PC-9 (cell line): ENCODE measurements around the gene ENTHD1. TPM values are rescaled to one million over a fixed set of nuclear protein-coding genes. Genes with fewer than 3 reads are reported as not detected.

Source experiments
- BruUV-seq: library from RNA; stranded (reverse); fragments of 400-500 nt; replicated peaks from 2 replicates; lab custom pipeline; 2021; lab: Mats Ljungman, UMichigan
- CTCF ChIA-PET: fragments of 300-600 bp; sonication (Branson Sonifier 250); formaldehyde crosslinking; loops from one replicate; lab custom pipeline; 2022; ENCODE audit warnings: antibody characterized with exemption; lab: Charles Lee
- POLR2A ChIA-PET: fragments of 300-600 bp; sonication (Branson Sonifier 250); formaldehyde crosslinking; loops from one replicate; lab custom pipeline; 2022; ENCODE audit warnings: antibody characterized with exemption; ENCODE audit not compliant: unreplicated experiment; lab: Charles Lee
- DNase-seq, 2 experiments: peaks; one replicate each; pipeline versions ENCODE4 v3.0.0 to v3.0.0-alpha.2; 2015 to 2022; ENCODE audit warnings: mixed read lengths in 1 of 2
- H2AFZ ChIP-seq: fragments of 200-600 bp; sonication (generic); 2 replicates; pipeline ENCODE4 v1.8.1; 2017; ENCODE audit warnings: antibody characterized with exemption
- H3F3A ChIP-seq: fragments of 200-600 bp; sonication (generic); 2 replicates; pipeline ENCODE4 v1.8.1; 2017; ENCODE audit warnings: antibody characterized with exemption, mild to moderate bottlenecking, low read depth; ENCODE audit not compliant: insufficient read depth
- H3K27ac ChIP-seq: fragments of 200-600 bp; sonication (generic); 2 replicates; pipeline ENCODE4 v1.6.1; 2016; ENCODE audit warnings: mixed run types
- H3K27me3 ChIP-seq: fragments of 200-600 bp; sonication (generic); 2 replicates; pipeline ENCODE4 v1.6.1; 2016; ENCODE audit warnings: low read depth, mixed run types; ENCODE audit not compliant: insufficient read depth
- H3K36me3 ChIP-seq: fragments of 200-600 bp; sonication (generic); 2 replicates; pipeline ENCODE4 v1.6.1; 2016; ENCODE audit warnings: low read depth, mixed run types
- H3K4me1 ChIP-seq: fragments of 200-600 bp; sonication (generic); replicated peaks from 2 replicates; pipeline ENCODE4 v1.6.1; 2016; ENCODE audit warnings: mixed run types; ENCODE audit not compliant: insufficient read depth
- H3K4me2 ChIP-seq: fragments of 200-600 bp; sonication (generic); 2 replicates; pipeline ENCODE4 v1.6.1; 2017; ENCODE audit warnings: mixed run types
- H3K4me3 ChIP-seq: fragments of 200-600 bp; sonication (generic); 2 replicates; pipeline ENCODE4 v1.6.1; 2016; ENCODE audit warnings: mixed run types
- H3K79me2 ChIP-seq: fragments of 200-600 bp; sonication (generic); 2 replicates; pipeline ENCODE4 v1.6.1; 2017; ENCODE audit warnings: low read depth, mixed run types
- H3K9me2 ChIP-seq: fragments of 200-600 bp; sonication (generic); 2 replicates; pipeline ENCODE4 v1.8.1; 2017; ENCODE audit warnings: mild to moderate bottlenecking; ENCODE audit not compliant: insufficient read depth
- H3K9me3 ChIP-seq: fragments of 200-600 bp; sonication (generic); 2 replicates; pipeline ENCODE4 v1.8.1; 2016; ENCODE audit warnings: low read depth; ENCODE audit not compliant: insufficient read depth
- H4K20me1 ChIP-seq: fragments of 200-600 bp; sonication (generic); 2 replicates; pipeline ENCODE4 v1.8.1; 2017; ENCODE audit not compliant: insufficient read depth
- EZH2 ChIP-seq: fragments of 200-600 bp; sonication (generic); IDR thresholded peaks from 2 replicates; pipeline ENCODE4 v1.8.0; 2017; ENCODE audit warnings: antibody characterized with exemption, low read depth
- intact Hi-C: fragments of 100-400 bp; cut with micrococcal nuclease; formaldehyde crosslinking; loops from one replicate; pipeline ENCODE4 v1.10.0; 2022; ENCODE audit not compliant: unreplicated experiment
- total RNA-seq: library from RNA; stranded (reverse); gene quantifications from 2 replicates; pipeline ENCODE4 v1.2.3, GENCODE V29; 2021
- TF ChIP-seq, protein P1 (sequence below): fragments of 200-600 bp; sonication (generic); conservative IDR thresholded peaks from 2 replicates; pipeline ENCODE4 v1.6.1; 2017; ENCODE audit warnings: mixed run types, antibody characterized with exemption, mild to moderate bottlenecking, moderate library complexity

ENTHD1 gene
- total RNA-seq, 1 experiment from 2014 or later, result not detected

- Histone ChIP-seq H3K79me2 (no peaks in the 10 kb centered on the region), H4K20me1 (no peaks in the 10 kb centered on the region), H3K36me3 (no peaks in the 10 kb centered on the region), H3F3A (no peaks in the 10 kb centered on the region), H3K9me2 (no peaks in the 10 kb centered on the region), H3K9me3 (no peaks in the 10 kb centered on the region), H2AFZ (no peak overlapping the region), H3K27ac (no peak overlapping the region), H3K4me2 (no peak overlapping the region), H3K4me1 (no peaks in the 10 kb centered on the region; the same call in 1 of the 2 replicates), H3K4me3 (no peak overlapping the region), H3K27me3 (peaks cover 71% of the 10 kb centered on the region)
- ChIA-PET POLR2A (interaction anchor here (0.6 kb wide), 1 partner anchor 95 kb away, joined by 5 read pairs; no protein-coding TSS in a partner anchor), CTCF (no interaction called here)
- DNase-seq, result no peak
- TF ChIP-seq EZH2, result no peak
- TF ChIP-seq, protein P1, sequence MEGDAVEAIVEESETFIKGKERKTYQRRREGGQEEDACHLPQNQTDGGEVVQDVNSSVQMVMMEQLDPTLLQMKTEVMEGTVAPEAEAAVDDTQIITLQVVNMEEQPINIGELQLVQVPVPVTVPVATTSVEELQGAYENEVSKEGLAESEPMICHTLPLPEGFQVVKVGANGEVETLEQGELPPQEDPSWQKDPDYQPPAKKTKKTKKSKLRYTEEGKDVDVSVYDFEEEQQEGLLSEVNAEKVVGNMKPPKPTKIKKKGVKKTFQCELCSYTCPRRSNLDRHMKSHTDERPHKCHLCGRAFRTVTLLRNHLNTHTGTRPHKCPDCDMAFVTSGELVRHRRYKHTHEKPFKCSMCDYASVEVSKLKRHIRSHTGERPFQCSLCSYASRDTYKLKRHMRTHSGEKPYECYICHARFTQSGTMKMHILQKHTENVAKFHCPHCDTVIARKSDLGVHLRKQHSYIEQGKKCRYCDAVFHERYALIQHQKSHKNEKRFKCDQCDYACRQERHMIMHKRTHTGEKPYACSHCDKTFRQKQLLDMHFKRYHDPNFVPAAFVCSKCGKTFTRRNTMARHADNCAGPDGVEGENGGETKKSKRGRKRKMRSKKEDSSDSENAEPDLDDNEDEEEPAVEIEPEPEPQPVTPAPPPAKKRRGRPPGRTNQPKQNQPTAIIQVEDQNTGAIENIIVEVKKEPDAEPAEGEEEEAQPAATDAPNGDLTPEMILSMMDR, result no peak
- BruUV-seq, result no TSS peak
- intact Hi-C loops, result no loop called here
Observed at GRCh38 chr22:39707816-39708215, 185.7 kb downstream of the ENTHD1 start.

DNA sequence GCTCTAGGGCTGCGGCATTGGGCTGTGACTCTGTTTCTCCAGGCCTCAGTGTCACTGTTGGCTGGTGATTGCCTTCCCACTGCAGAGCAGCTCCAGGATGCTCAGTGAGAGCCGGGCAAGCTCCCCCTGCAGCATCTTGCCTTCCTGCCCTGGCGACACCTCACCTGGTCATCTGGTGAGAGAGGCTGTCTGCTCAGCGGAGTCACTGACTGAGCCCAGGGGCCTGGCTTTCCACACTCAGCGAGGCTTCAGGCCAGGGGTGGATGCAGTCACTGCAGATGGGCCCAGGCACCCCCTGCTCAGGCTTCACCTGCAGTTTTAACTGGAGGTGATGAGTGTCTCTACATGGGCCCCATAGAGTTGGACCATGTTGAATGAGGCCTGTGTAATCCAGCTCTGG is 186.2 kb downstream of the ENTHD1 start:
- Histone ChIP-seq H3K27me3 (peaks cover 71% of the 10 kb centered on the region), H3K36me3 (no peaks in the 10 kb centered on the region), H3K9me3 (no peaks in the 10 kb centered on the region), H3K27ac (no peak overlapping the region), H3F3A (no peaks in the 10 kb centered on the region), H3K4me2 (no peak overlapping the region), H3K4me3 (no peak overlapping the region), H4K20me1 (no peaks in the 10 kb centered on the region), H3K4me1 (no peaks in the 10 kb centered on the region; the same call in 1 of the 2 replicates), H3K79me2 (no peaks in the 10 kb centered on the region), H2AFZ (no peak overlapping the region), H3K9me2 (no peaks in the 10 kb centered on the region)
- BruUV-seq, result no TSS peak
- intact Hi-C loops, result no loop called here
- no peak for TF ChIP-seq EZH2
- TF ChIP-seq, protein P1, result no peak
- POLR2A ChIA-PET, result interaction anchor here (0.6 kb wide), 1 partner anchor 95 kb away, joined by 5 read pairs; no protein-coding TSS in a partner anchor
- DNase-seq, result no peak
- CTCF ChIA-PET, result no interaction called here

DNA sequence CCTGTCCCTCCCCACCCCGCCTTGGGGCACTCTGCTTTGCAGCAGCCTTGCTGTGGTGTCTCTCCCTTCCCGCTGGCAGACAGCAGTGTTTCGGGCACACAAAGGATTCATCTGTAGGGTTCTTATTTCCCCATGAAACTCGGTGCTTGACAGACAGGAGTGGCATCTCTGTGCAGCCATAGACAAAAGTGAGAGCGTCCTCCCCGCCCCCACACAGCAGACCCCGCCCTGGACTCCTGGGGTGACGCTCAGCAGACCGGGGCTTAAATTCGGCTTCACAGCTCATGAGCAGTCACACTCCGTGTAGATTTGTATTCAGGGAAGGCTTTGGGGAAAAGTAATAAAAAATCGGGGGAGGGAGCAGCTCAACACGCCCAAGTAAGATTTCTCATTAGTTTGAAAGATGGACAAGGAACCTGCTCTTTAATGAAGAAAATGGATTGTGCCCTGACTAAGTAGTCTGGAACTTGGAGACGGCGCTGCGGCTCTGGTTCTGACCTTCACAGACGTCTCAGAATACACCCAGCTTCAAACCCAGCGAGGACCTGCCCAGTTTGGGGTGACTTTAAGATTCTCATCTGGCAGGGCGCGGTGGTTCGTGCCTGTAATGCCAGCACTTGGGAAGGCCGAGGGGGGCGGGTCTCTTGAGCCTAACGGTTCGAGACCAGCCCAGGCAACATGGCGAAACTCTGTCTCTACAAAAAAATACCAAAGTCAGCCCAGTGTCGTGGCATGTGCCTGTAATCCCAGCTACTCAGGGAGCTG is 187.0 kb downstream of the ENTHD1 start:
- POLR2A ChIA-PET, result no interaction called here
- Histone ChIP-seq H4K20me1 (no peaks in the 10 kb centered on the region), H3K27me3 (peaks cover 72% of the 10 kb centered on the region), H3K9me2 (no peaks in the 10 kb centered on the region), H3K4me2 (no peak overlapping the region), H3K4me1 (no peaks in the 10 kb centered on the region; the same call in 1 of the 2 replicates), H3K36me3 (no peaks in the 10 kb centered on the region), H3K4me3 (no peak overlapping the region), H3K9me3 (no peaks in the 10 kb centered on the region), H2AFZ (no peak overlapping the region), H3F3A (no peaks in the 10 kb centered on the region), H3K27ac (no peak overlapping the region), H3K79me2 (no peaks in the 10 kb centered on the region)
- DNase-seq, result no peak
- TF ChIP-seq, protein P1, result no peak
- TF ChIP-seq EZH2, result no peak
- CTCF ChIA-PET, result no interaction called here
- no TSS peak for BruUV-seq
- intact Hi-C loops, result no loop called here
